Stomach (tissue), 4 donors: ENCODE results near the gene SNX19.

Source experiments
- CTCF ChIP-seq, 7 experiments: fragments of 450-650 bp in 4 of 7; fragments of 200-600 bp in 3 of 7; sonication (generic) in 3 of 7; IDR thresholded peaks; one replicate each; pipeline ENCODE4 v1.5.1; 2016 to 2019; ENCODE audit warnings: antibody characterized with exemption in 7 of 7, control low read depth in 2 of 7, mild to moderate bottlenecking in 1 of 7
- EP300 ChIP-seq: sonication (generic); formaldehyde crosslinking; IDR thresholded peaks from one replicate; pipeline ENCODE4 v1.6.1; 2017; ENCODE audit warnings: antibody characterized with exemption
- POLR2A ChIP-seq, 4 donors: fragments of 450-650 bp; IDR thresholded peaks; one replicate each; pipeline ENCODE4 v1.6.1; 2016; ENCODE audit warnings: antibody characterized with exemption in 4 of 4, control low read depth in 2 of 4, mild to moderate bottlenecking in 1 of 4, moderate library complexity in 1 of 4
- POLR2AphosphoS5 ChIP-seq, 3 donors: sonication (generic); formaldehyde crosslinking; IDR thresholded peaks; one replicate each; pipeline ENCODE4 v1.6.1; 2016; ENCODE audit warnings: antibody characterized with exemption in 3 of 3

DNA sequence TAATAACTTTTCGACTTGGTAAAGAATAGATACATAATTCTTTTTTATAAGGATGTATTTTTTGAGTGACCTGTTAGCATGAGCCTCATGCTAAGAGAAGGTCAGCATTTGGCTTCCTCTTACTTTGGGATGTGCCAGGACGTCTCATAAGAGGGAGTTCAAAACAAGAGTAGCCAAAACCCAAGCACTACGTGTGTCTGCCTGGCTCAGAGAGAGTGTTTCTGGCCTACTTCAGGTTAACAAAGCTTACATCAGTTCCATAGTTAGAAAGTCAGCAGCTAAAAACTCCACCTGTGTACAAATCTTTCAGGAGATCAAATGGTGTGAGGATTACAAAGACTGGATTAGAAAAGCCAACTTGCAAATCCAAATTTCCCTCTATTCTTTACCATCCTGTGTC, 13.9 kb downstream of the SNX19 start:
- TF ChIP-seq CTCF (IDR thresholded peaks at IDR 0.05) (no peak), POLR2A (IDR thresholded peaks at IDR 0.05) (no peak), POLR2AphosphoS5 (IDR thresholded peaks at IDR 0.05) (no peak), EP300 (no peak)
